ENCODE data around the gene CIPC. TPM values are rescaled to one million over a fixed set of nuclear protein-coding genes. Genes with fewer than 3 reads are reported as not detected.

The CIPC gene
- polyA plus RNA-seq, 6 donors from 2014 or later = 7.8 to 16.3 (median 12.7) TPM

GRCh38 chr14:77099425-77100167, 1.5 kb downstream of the CIPC start:
- peaks cover 0 to 9% of the 10 kb centered on the region in 2 donors for H3K36me3 Mint-ChIP-seq
- ATAC-seq (ENCODE audit: low read depth in 2 of 2) = no peak
- peak overlapping the region; percentile 93 to 99 (median 96) for H3K4me3 Mint-ChIP-seq
- DNase-seq = no peak
- peaks cover 62 to 78% (median 77%) of the 10 kb centered on the region in 3 donors for H3K4me1 Mint-ChIP-seq
- peak overlapping the region in 5 of 6 donors; percentile 47 to 99 (median 97) for H3K27ac Mint-ChIP-seq
- H3K27me3 Mint-ChIP-seq = no peaks in the 10 kb centered on the region
- H3K9me3 Mint-ChIP-seq = no peaks in the 10 kb centered on the region

GRCh38 chr14:77100961-77101360, 2.9 kb downstream of the CIPC start:
- ATAC-seq (ENCODE audit: low read depth in 2 of 2) = no peak
- no peak for DNase-seq
- H3K9me3 Mint-ChIP-seq = no peaks in the 10 kb centered on the region
- peak overlapping the region in 4 of 6 donors; percentile 6 to 22 (median 9) for H3K27ac Mint-ChIP-seq
- H3K36me3 Mint-ChIP-seq = peaks cover 0 to 12% of the 10 kb centered on the region in 2 donors
- peaks cover 60 to 82% (median 75%) of the 10 kb centered on the region in 3 donors for H3K4me1 Mint-ChIP-seq
- no peaks in the 10 kb centered on the region for H3K27me3 Mint-ChIP-seq
- peak overlapping the region in 7 of 8 donors; percentile 22 to 85 (median 45) for H3K4me3 Mint-ChIP-seq

DNA sequence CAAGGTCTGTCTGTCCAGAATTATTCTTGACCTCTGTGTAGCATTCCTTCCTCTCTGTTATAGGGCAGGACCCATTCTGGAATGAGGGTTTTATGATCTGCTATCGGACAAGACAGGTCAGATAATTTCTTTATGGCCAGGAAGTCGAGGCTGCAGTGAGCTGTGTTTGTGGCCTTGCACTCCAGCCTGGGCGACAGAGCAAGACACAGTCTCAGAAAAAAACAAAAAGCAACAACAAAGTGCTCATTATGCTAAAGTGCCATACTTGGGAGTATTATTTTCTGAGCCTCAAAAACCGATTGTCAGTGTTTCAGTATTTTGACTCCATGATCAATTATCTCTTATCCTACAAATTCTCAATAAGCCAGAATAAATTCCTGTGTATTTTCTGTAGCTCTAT, 4.1 kb downstream of the CIPC start:
- ATAC-seq (ENCODE audit: low read depth in 2 of 2) (no peak), DNase-seq (no peak)
- H3K9me3 Mint-ChIP-seq = no peaks in the 10 kb centered on the region
- H3K4me3 Mint-ChIP-seq = peak overlapping the region in 2 of 8 donors; percentile 16 to 26
- no peaks in the 10 kb centered on the region for H3K27me3 Mint-ChIP-seq
- peak overlapping the region in 1 of 6 donors; percentile 9 for H3K27ac Mint-ChIP-seq
- peaks cover 56 to 70% (median 66%) of the 10 kb centered on the region in 3 donors for H3K4me1 Mint-ChIP-seq
- H3K36me3 Mint-ChIP-seq = peaks cover 0 to 16% of the 10 kb centered on the region in 2 donors

GRCh38 chr14:77103475-77103874, 5.4 kb downstream of the CIPC start:
- H3K9me3 Mint-ChIP-seq = no peaks in the 10 kb centered on the region
- no peaks in the 10 kb centered on the region for H3K27me3 Mint-ChIP-seq
- peaks cover under 1 to 25% of the 10 kb centered on the region in 2 donors for H3K36me3 Mint-ChIP-seq
- no peak for ATAC-seq (ENCODE audit: low read depth in 2 of 2)
- DNase-seq = no peak
- peak overlapping the region in 1 of 6 donors; percentile 51 for H3K27ac Mint-ChIP-seq
- H3K4me1 Mint-ChIP-seq = peaks cover 42 to 70% (median 60%) of the 10 kb centered on the region in 3 donors
- no peak overlapping the region for H3K4me3 Mint-ChIP-seq

DNA sequence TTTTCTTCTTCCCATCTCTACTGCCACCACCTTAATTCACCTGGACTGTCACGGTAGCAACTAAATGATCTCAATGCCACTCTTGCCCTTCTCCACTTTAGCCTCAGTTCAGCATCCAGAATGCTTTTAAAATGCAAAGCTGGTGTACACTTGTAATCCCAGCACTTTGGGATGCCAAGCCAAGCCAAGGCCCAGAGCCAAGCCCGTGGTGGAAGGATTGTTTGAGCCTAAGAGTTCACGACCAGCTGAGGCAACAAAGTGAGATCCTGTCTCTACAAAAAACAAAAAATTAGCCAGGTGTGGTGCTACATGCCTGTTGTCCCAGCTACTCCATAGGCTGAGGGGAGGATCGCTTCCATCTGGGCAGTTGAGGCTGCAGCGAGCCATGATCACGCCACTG, 5.9 kb downstream of the CIPC start:
- DNase-seq (no peak), ATAC-seq (ENCODE audit: low read depth in 2 of 2) (no peak)
- Mint-ChIP-seq H3K4me1 (peaks cover 42 to 70% (median 59%) of the 10 kb centered on the region in 3 donors), H3K27ac (peak overlapping the region in 2 of 6 donors; percentile 51 to 77), H3K4me3 (no peak overlapping the region), H3K36me3 (peaks cover 4 to 25% of the 10 kb centered on the region in 2 donors), H3K27me3 (no peaks in the 10 kb centered on the region), H3K9me3 (no peaks in the 10 kb centered on the region)

- ATAC-seq (ENCODE audit: low read depth in 2 of 2) (no peak), DNase-seq (no peak)
- H3K9me3 Mint-ChIP-seq = no peaks in the 10 kb centered on the region
- peak overlapping the region in 3 of 6 donors; percentile 52 to 83 (median 57) for H3K27ac Mint-ChIP-seq
- no peaks in the 10 kb centered on the region for H3K27me3 Mint-ChIP-seq
- H3K4me1 Mint-ChIP-seq = peaks cover 39 to 70% (median 57%) of the 10 kb centered on the region in 3 donors
- peaks cover 4 to 25% of the 10 kb centered on the region in 2 donors for H3K36me3 Mint-ChIP-seq
- H3K4me3 Mint-ChIP-seq = peak overlapping the region in 1 of 8 donors; percentile 26
These were observed 6.3 kb downstream of the CIPC start for GRCh38 chr14:77104393-77104792.

DNA sequence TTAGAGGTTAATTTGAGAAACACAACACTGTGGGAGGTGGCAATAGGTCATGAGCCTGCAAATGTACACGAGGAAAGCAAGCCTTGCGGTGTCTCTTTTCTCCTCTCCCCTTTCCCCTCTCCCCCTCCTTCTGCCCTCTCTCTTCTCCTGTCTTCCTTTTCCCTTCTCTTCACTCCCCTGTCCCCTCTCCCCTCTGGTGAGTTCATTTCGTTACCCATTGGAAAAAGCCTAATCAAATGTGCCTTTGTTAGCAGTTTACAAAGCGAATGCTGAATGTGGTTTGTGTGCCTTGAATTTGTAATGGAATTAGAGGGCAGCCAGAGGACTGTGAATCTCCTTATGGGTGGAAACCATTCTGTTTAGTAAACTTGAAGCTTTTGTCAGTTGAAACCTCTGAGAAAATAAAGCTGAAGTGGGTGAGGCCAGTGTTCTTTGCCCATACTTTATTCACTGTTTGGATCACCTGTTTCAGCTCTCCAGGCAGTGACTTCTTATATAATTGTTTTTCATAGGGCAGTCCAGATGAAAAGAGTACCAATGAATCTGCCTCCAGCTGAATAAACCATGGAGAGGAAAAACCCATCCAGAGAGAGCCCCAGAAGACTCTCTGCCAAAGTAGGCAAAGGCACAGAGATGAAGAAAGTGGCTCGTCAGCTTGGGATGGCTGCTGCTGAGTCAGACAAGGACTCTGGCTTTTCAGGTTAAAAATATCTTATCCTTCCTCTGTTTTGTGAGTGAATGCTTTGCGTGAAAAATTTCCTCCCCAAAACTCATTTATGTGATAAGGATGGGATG, 7.3 kb downstream of the CIPC start:
- H3K36me3 Mint-ChIP-seq = peaks cover 4 to 25% of the 10 kb centered on the region in 2 donors

DNA sequence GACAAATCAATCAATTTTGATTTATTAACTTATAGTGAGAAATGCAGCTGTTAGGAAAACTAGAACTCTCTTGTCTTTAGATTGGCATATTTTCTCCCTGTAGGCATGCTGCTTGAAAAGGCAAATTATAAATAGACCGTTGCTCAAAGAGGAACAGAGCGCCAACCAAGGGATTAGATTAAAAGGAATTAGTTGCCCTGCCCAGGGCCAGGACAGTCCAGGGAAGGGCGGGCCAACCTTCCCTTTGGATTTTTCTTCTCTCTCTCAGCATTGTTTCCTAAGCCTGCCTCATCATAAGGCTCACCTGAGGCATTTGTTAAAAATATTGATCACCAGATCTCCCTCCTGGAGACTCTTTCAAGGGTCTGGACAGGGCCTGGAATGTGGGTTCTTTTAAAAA, 8.6 kb downstream of the CIPC start:
- Mint-ChIP-seq H3K9me3 (no peaks in the 10 kb centered on the region), H3K4me3 (no peak overlapping the region), H3K4me1 (peaks cover 21 to 50% (median 36%) of the 10 kb centered on the region in 3 donors), H3K36me3 (peaks cover 4 to 25% of the 10 kb centered on the region in 2 donors), H3K27ac (peak overlapping the region in 1 of 6 donors; percentile 62), H3K27me3 (no peaks in the 10 kb centered on the region)
- DNase-seq (no peak), ATAC-seq (ENCODE audit: low read depth in 2 of 2) (no peak)

More for the DNA sequence above, 7.3 kb downstream of the CIPC start:
- no peak for ATAC-seq (ENCODE audit: low read depth in 2 of 2)
- no peaks in the 10 kb centered on the region for H3K9me3 Mint-ChIP-seq
- H3K4me1 Mint-ChIP-seq = peaks cover 34 to 63% (median 49%) of the 10 kb centered on the region in 3 donors
- H3K27me3 Mint-ChIP-seq = no peaks in the 10 kb centered on the region
- peak overlapping the region in 2 of 6 donors; percentile 16 to 24 for H3K27ac Mint-ChIP-seq
- DNase-seq = no peak
- H3K4me3 Mint-ChIP-seq = no peak overlapping the region

- ATAC-seq (ENCODE audit: low read depth in 2 of 2) = no peak
- H3K4me3 Mint-ChIP-seq = no peak overlapping the region
- H3K36me3 Mint-ChIP-seq = peaks cover 4 to 25% of the 10 kb centered on the region in 2 donors
- no peaks in the 10 kb centered on the region for H3K9me3 Mint-ChIP-seq
- H3K4me1 Mint-ChIP-seq = peaks cover 17 to 44% (median 31%) of the 10 kb centered on the region in 3 donors
- no peaks in the 10 kb centered on the region for H3K27me3 Mint-ChIP-seq
- DNase-seq = no peak
- H3K27ac Mint-ChIP-seq = no peak overlapping the region
These were observed 9.2 kb downstream of the CIPC start for GRCh38 chr14:77107228-77107627.

DNA sequence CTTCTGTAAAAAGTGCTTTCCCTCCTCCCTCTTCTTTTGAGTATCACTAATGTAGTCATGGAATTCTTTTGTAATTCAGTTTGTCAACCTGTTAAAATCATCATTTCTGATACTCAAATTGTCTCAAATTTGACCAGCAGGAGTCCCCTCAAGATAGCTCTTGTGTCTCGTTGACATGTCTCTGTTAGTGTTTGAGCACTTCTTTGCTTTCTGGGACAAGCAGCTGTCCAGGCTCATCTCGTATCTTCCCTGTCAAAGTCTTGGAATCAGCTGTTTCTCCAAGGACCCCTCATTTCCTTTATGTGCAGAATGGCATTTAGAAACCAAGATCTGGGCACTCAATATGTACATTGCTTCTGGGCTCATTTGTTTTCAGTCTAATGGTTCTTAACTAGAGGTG, 10.7 kb downstream of the CIPC start:
- H3K4me1 Mint-ChIP-seq = peaks cover 14 to 42% (median 25%) of the 10 kb centered on the region in 3 donors
- H3K36me3 Mint-ChIP-seq = peaks cover 8 to 25% of the 10 kb centered on the region in 2 donors
- ATAC-seq (ENCODE audit: low read depth in 2 of 2) (peak; percentile 46 to 64), DNase-seq (no peak)
- no peaks in the 10 kb centered on the region for H3K9me3 Mint-ChIP-seq
- H3K27ac Mint-ChIP-seq = peak overlapping the region in 2 of 6 donors; percentile 1 to 13
- no peaks in the 10 kb centered on the region for H3K27me3 Mint-ChIP-seq
- H3K4me3 Mint-ChIP-seq = no peak overlapping the region

- H3K27me3 Mint-ChIP-seq = no peaks in the 10 kb centered on the region
- no peak overlapping the region for H3K27ac Mint-ChIP-seq
- ATAC-seq (ENCODE audit: low read depth in 2 of 2) (no peak), DNase-seq (no peak)
- H3K9me3 Mint-ChIP-seq = no peaks in the 10 kb centered on the region
- H3K4me3 Mint-ChIP-seq = no peak overlapping the region
- peaks cover 7 to 39% (median 15%) of the 10 kb centered on the region in 3 donors for H3K4me1 Mint-ChIP-seq
- H3K36me3 Mint-ChIP-seq = peaks cover 8 to 16% of the 10 kb centered on the region in 2 donors
These were observed 11.6 kb downstream of the CIPC start for GRCh38 chr14:77109656-77110055.

- H3K9me3 Mint-ChIP-seq = no peaks in the 10 kb centered on the region
- DNase-seq = no peak
- no peak for ATAC-seq (ENCODE audit: low read depth in 2 of 2)
- no peaks in the 10 kb centered on the region for H3K27me3 Mint-ChIP-seq
- H3K4me1 Mint-ChIP-seq = peaks cover 6 to 38% (median 13%) of the 10 kb centered on the region in 3 donors
- peaks cover 8 to 13% of the 10 kb centered on the region in 2 donors for H3K36me3 Mint-ChIP-seq
- H3K4me3 Mint-ChIP-seq = no peak overlapping the region
- no peak overlapping the region for H3K27ac Mint-ChIP-seq
These were observed 12.2 kb downstream of the CIPC start for GRCh38 chr14:77110286-77110685.

DNA sequence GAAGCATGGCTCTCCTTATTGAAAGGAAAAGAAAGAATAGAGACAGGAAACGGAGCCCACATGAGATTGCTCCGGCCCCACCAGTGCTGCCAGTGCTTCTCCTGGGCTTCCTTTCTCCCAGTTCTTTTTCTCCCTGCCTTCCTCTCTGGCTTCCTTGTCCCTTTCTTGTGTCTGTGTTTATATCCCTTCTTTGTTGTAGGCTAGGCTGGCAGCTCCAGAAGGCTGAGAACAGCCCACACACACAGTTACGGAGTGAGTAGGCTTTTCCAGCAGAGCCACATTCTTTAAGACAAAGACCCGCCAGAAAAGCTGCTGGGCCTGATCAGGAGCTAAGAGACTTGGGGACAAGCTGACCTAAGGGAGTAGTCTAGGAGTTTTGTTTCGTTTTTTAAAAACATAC, 13.0 kb downstream of the CIPC start:
- no peak for DNase-seq
- Mint-ChIP-seq H3K4me1 (peaks cover 7 to 39% (median 13%) of the 10 kb centered on the region in 3 donors), H3K27me3 (no peaks in the 10 kb centered on the region), H3K27ac (peak overlapping the region in 2 of 6 donors; percentile 42 to 47), H3K9me3 (no peaks in the 10 kb centered on the region), H3K4me3 (no peak overlapping the region), H3K36me3 (peaks cover 8 to 13% of the 10 kb centered on the region in 2 donors)
- no peak for ATAC-seq (ENCODE audit: low read depth in 2 of 2)

Data from naive B cell (primary cell).